GM19455 (cell line): ENCODE results near the gene CPA2.
"Not testable (repeated sequence)": the region's sequence is repeated elsewhere in the genome, so short reads cannot be mapped to it uniquely, and the experiment has no call there.

ENCODE experiments used
- ATAC-seq: cut with Tn5 transposase; IDR thresholded peaks from one replicate; pipeline ENCODE4 v1.9.1; 2021; ENCODE audit not compliant: unreplicated experiment

CPA2 gene

GRCh38 chr7:130304878-130305277 lies 38.2 kb downstream of the CPA2 start:
- no peak for ATAC-seq

GRCh38 chr7:130305433-130306042 lies 38.9 kb downstream of the CPA2 start:
- ATAC-seq = no peak

- no peak for ATAC-seq
These were observed 43.3 kb downstream of the CPA2 start for GRCh38 chr7:130309986-130310385.

- no peak for ATAC-seq
These were observed 47.6 kb downstream of the CPA2 start for GRCh38 chr7:130314305-130314704.

- ATAC-seq = no peak
These were observed 52.9 kb downstream of the CPA2 start for GRCh38 chr7:130319541-130319940.

GRCh38 chr7:130321542-130322229 lies 55.0 kb downstream of the CPA2 start:
- ATAC-seq = not testable (repeated sequence)

GRCh38 chr7:130322615-130323014 lies 56.0 kb downstream of the CPA2 start:
- ATAC-seq = no peak

GRCh38 chr7:130324306-130324943 lies 57.8 kb downstream of the CPA2 start:
- no peak for ATAC-seq

- ATAC-seq = no peak
These were observed 63.0 kb downstream of the CPA2 start for GRCh38 chr7:130329681-130330080.

GRCh38 chr7:130332259-130333053 lies 65.8 kb downstream of the CPA2 start:
- ATAC-seq = no peak

- ATAC-seq = no peak
These were observed 67.2 kb downstream of the CPA2 start for GRCh38 chr7:130333832-130334231.

- no peak for ATAC-seq
These were observed 67.6 kb downstream of the CPA2 start for GRCh38 chr7:130334274-130334673.

GRCh38 chr7:130337410-130337971 lies 70.8 kb downstream of the CPA2 start:
- ATAC-seq = no peak

- ATAC-seq = no peak
These were observed 71.6 kb downstream of the CPA2 start for GRCh38 chr7:130338233-130338632.
